ENCODE measurements around the gene PHAF1. TPM values are rescaled to one million over a fixed set of nuclear protein-coding genes. Genes with fewer than 3 reads are reported as not detected.

PHAF1 gene
- total RNA-seq, 1 donor from 2014 or later, result 14.9 TPM

DNA sequence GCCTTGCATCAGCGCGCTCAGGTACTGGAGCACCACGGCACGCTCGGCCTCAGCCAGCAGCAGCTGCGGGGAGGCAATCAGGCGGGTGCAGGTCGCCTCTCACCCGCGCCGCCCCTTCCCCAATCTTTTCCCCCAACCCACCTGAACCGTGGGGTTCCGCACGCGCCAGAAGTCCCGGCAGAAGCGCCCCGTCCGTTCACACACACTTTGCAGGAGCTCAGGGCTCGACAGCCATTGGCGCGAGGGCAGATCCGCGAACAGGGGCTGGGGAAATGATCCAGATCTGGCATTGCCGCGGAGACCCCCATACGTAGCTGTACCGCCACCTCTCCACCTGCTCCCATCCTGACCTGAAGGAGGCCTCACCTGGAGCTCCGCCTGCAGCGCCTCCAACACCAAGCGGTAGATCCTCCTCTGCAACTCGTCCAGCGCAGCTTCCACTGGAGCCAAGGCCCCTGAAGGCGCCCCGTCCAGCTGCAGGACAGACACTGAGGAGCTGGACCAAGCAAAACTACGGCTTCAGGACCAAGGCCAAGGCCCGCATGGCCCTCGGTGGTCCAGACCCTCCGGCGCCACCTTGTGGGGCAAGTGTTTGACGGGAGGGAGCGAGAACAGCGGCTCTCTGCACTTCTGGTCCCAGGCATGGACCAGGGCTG is 75.4 kb downstream of the PHAF1 start:
- Mint-ChIP-seq H3K4me3 (ENCODE audit: unreplicated experiment) (peak overlapping the region; percentile 74), H3K36me3 (ENCODE audit: low read depth) (no peaks in the 10 kb centered on the region), H3K4me1 (ENCODE audit: low read depth) (peaks cover 11% of the 10 kb centered on the region), H3K27ac (ENCODE audit: unreplicated experiment) (peak overlapping the region; percentile 80), H3K27me3 (ENCODE audit: low read depth) (no peaks in the 10 kb centered on the region), H3K9me3 (ENCODE audit: low read depth) (no peaks in the 10 kb centered on the region)
- DNase-seq (ENCODE audit: low spot score), result no peak
- TF ChIP-seq, protein P1, sequence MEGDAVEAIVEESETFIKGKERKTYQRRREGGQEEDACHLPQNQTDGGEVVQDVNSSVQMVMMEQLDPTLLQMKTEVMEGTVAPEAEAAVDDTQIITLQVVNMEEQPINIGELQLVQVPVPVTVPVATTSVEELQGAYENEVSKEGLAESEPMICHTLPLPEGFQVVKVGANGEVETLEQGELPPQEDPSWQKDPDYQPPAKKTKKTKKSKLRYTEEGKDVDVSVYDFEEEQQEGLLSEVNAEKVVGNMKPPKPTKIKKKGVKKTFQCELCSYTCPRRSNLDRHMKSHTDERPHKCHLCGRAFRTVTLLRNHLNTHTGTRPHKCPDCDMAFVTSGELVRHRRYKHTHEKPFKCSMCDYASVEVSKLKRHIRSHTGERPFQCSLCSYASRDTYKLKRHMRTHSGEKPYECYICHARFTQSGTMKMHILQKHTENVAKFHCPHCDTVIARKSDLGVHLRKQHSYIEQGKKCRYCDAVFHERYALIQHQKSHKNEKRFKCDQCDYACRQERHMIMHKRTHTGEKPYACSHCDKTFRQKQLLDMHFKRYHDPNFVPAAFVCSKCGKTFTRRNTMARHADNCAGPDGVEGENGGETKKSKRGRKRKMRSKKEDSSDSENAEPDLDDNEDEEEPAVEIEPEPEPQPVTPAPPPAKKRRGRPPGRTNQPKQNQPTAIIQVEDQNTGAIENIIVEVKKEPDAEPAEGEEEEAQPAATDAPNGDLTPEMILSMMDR (IDR thresholded peaks at IDR 0.05), result peak; percentile 91

DNA sequence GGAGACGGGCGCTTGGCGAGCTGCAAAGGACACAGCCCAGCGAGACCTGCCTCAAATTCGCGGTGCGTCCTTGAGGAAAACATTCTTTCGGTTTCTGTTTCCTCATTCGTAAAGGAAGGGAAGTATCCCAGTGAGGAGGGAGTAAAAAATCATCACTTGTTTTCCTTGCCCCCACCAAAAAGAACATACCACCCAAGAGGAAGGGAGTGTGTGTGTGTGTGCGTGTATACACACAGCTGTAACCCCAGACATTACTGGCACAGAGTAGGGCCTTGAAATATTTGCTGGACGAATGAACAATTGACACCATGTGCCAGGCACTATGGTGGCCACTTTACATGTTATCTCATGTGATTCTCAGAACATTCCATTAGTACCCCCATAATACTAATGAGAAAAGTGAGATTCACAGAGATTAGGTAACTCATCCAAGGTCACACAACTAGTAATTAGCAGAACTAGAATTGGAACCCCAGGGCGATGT is 76.0 kb downstream of the PHAF1 start:
- Mint-ChIP-seq H3K4me3 (ENCODE audit: unreplicated experiment) (no peak overlapping the region), H3K9me3 (ENCODE audit: low read depth) (no peaks in the 10 kb centered on the region), H3K27me3 (ENCODE audit: low read depth) (no peaks in the 10 kb centered on the region), H3K36me3 (ENCODE audit: low read depth) (no peaks in the 10 kb centered on the region), H3K4me1 (ENCODE audit: low read depth) (peaks cover 11% of the 10 kb centered on the region), H3K27ac (ENCODE audit: unreplicated experiment) (no peak overlapping the region)
- no peak for DNase-seq (ENCODE audit: low spot score)
- TF ChIP-seq, protein P1 (IDR thresholded peaks at IDR 0.05), result peak; percentile 62

DNA sequence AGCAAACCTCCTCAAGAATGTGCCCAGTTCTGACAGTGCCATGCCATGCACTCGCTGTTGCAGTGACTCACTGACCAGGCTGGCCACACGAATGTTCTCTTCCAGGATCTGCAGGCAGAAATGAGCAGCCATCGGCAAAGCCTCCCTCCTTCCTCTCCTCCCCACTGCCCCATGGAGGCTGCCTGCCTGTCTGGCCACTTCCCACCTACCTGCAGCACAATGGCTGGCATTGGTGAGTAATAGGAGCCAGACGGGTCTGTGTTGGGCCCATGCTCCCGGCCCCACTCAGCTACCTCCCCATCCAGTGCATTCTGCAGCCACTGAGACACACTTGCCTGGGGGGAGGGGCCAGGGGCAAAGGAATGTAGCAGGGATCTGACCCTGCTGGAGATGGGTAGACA is 76.8 kb downstream of the PHAF1 start:
- H3K27me3 Mint-ChIP-seq (ENCODE audit: low read depth), result no peaks in the 10 kb centered on the region
- TF ChIP-seq, protein P1 (IDR thresholded peaks at IDR 0.05), result no peak
- H3K4me1 Mint-ChIP-seq (ENCODE audit: low read depth), result peaks cover 15% of the 10 kb centered on the region
- no peaks in the 10 kb centered on the region for H3K9me3 Mint-ChIP-seq (ENCODE audit: low read depth)
- H3K4me3 Mint-ChIP-seq (ENCODE audit: unreplicated experiment), result no peak overlapping the region
- H3K36me3 Mint-ChIP-seq (ENCODE audit: low read depth), result no peaks in the 10 kb centered on the region
- H3K27ac Mint-ChIP-seq (ENCODE audit: unreplicated experiment), result no peak overlapping the region
- no peak for DNase-seq (ENCODE audit: low spot score)

DNA sequence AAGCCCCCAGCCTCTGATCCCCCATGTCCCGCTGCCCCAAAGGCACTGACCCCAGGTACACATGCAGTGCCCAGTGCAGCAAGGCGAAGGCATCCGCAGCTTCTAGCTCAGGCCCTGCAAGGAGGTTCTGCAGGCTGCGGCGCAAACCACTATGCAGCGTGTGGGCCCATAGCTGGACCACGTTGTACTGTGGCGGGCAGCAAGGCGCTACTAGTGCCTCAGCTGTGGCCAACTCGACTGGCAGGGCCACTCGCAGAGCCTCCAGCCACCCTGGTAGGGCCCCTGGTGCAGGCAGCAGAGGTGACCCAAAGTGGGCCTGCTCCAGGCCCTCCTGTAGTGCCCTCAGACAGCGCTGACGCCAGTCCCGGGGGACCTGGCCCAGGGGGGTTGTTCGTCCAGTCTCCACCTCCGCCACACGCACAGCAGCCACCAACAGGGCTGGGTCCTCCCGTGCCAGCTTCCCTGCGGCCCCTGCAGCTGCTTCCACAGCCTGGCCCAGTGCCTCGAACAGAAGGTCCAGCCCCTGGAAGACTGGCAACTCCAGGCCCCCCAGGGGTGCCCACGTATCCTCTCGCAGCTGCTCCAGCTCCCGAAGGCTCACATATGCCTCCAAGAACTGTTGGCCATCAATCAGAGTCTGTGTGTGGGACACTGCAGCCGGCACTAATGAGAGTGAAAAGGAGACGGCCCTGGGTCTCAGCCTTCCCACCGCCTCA is 77.6 kb downstream of the PHAF1 start:
- TF ChIP-seq, protein P1 (IDR thresholded peaks at IDR 0.05), result no peak
- H3K4me3 Mint-ChIP-seq (ENCODE audit: unreplicated experiment), result no peak overlapping the region
- H3K9me3 Mint-ChIP-seq (ENCODE audit: low read depth), result no peaks in the 10 kb centered on the region
- no peaks in the 10 kb centered on the region for H3K27me3 Mint-ChIP-seq (ENCODE audit: low read depth)
- no peaks in the 10 kb centered on the region for H3K36me3 Mint-ChIP-seq (ENCODE audit: low read depth)
- no peak for DNase-seq (ENCODE audit: low spot score)
- H3K4me1 Mint-ChIP-seq (ENCODE audit: low read depth), result peaks cover 19% of the 10 kb centered on the region
- no peak overlapping the region for H3K27ac Mint-ChIP-seq (ENCODE audit: unreplicated experiment)

DNA sequence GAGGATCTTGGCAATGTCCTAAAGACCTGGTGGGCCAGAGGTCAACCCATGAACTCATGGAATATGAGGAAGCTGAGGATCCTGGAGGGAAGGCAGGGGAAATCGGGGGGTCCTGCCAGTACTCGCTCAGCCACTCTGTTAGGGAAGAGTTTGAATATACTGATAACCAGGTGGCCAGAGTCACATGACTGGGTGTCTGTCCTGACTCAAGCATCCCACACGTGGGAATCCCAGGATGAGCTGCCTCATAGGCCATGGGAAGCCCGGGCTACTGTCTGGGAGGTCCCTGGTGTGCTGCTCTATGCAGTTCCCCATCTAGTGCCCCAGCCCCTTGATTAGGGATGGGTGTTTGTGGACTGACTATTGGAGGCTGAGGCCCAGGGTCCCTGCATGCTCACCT is 78.6 kb downstream of the PHAF1 start:
- Mint-ChIP-seq H3K36me3 (ENCODE audit: low read depth) (peaks cover 1% of the 10 kb centered on the region), H3K4me3 (ENCODE audit: unreplicated experiment) (no peak overlapping the region), H3K4me1 (ENCODE audit: low read depth) (peaks cover 28% of the 10 kb centered on the region), H3K27me3 (ENCODE audit: low read depth) (no peaks in the 10 kb centered on the region), H3K27ac (ENCODE audit: unreplicated experiment) (no peak overlapping the region), H3K9me3 (ENCODE audit: low read depth) (no peaks in the 10 kb centered on the region)
- no peak for DNase-seq (ENCODE audit: low spot score)
- TF ChIP-seq, protein P1 (IDR thresholded peaks at IDR 0.05), result no peak

All from chondrocyte (in vitro differentiated cells).